KOPT-K1 (cell line): ENCODE measurements around the gene ACTR1B.
"Not testable (repeated sequence)": the region's sequence is repeated elsewhere in the genome, so short reads cannot be mapped to it uniquely, and the experiment has no call there.

ENCODE experiments used
- H3K27ac ChIP-seq: fragments of 200-600 bp; sonication (generic); 2 replicates; pipeline ENCODE4 v1.5.1; 2016; ENCODE audit warnings: antibody characterized with exemption, mild to moderate bottlenecking, low read depth, low read length; ENCODE audit not compliant: poor library complexity, severe bottlenecking
- H3K36me3 ChIP-seq: fragments of 200-600 bp; sonication (generic); 2 replicates; pipeline ENCODE4 v1.5.1; 2017; ENCODE audit warnings: antibody characterized with exemption, mild to moderate bottlenecking, low read length, moderate library complexity; ENCODE audit not compliant: insufficient read depth
- H3K9me3 ChIP-seq: fragments of 200-600 bp; sonication (generic); 2 replicates; pipeline ENCODE4 v1.5.1; 2017; ENCODE audit warnings: antibody characterized with exemption, low read length, mild to moderate bottlenecking; ENCODE audit not compliant: insufficient read depth, poor library complexity, severe bottlenecking

Gene ACTR1B

GRCh38 chr2:97672606-97673140, 8.8 kb upstream of the ACTR1B start:
- not testable (repeated sequence) for H3K27ac ChIP-seq, H3K36me3 ChIP-seq, H3K9me3 ChIP-seq

GRCh38 chr2:97671526-97671925, 7.7 kb upstream of the ACTR1B start:
- Histone ChIP-seq H3K9me3 (no peaks in the 10 kb centered on the region), H3K27ac (no peak overlapping the region), H3K36me3 (no peaks in the 10 kb centered on the region)

- H3K36me3 ChIP-seq, result no peaks in the 10 kb centered on the region
- no peak overlapping the region for H3K27ac ChIP-seq
- H3K9me3 ChIP-seq, result no peaks in the 10 kb centered on the region
These were observed 6.6 kb upstream of the ACTR1B start for GRCh38 chr2:97670471-97670870.

- Histone ChIP-seq H3K27ac (no peak within 1 kb of the TSS), H3K36me3 (no peaks in the 10 kb centered on the region), H3K9me3 (no peaks in the 10 kb centered on the region)
These were observed 5.6 kb upstream of the ACTR1B start, which contains the start of gene C2orf92 for GRCh38 chr2:97669448-97669847. Gene C2orf92, plus strand, starts transcription at chr2:97669713. Its CDS starts 76 bp downstream, at chr2:97669789.

GRCh38 chr2:97664636-97664970, 759 bp upstream of the ACTR1B start:
- Histone ChIP-seq H3K27ac (peak overlapping the region; percentile 67), H3K9me3 (no peaks in the 10 kb centered on the region), H3K36me3 (peaks cover 23% of the 10 kb centered on the region)

- Histone ChIP-seq H3K27ac (peak overlapping the region; percentile 67), H3K9me3 (no peaks in the 10 kb centered on the region), H3K36me3 (peaks cover 33% of the 10 kb centered on the region)
These were observed 250 bp downstream of the ACTR1B start for GRCh38 chr2:97663626-97663961.

- Histone ChIP-seq H3K27ac (peak overlapping the region; percentile 67), H3K9me3 (no peaks in the 10 kb centered on the region), H3K36me3 (peaks cover 39% of the 10 kb centered on the region)
These were observed 784 bp downstream of the ACTR1B start for GRCh38 chr2:97662895-97663625.

- Histone ChIP-seq H3K36me3 (peaks cover 45% of the 10 kb centered on the region), H3K9me3 (no peaks in the 10 kb centered on the region), H3K27ac (peak overlapping the region; percentile 67)
These were observed 1.4 kb downstream of the ACTR1B start for GRCh38 chr2:97662386-97662894.

GRCh38 chr2:97661927-97662326, 1.9 kb downstream of the ACTR1B start:
- H3K36me3 ChIP-seq, result peaks cover 50% of the 10 kb centered on the region
- H3K9me3 ChIP-seq, result no peaks in the 10 kb centered on the region
- peak overlapping the region; percentile 67 for H3K27ac ChIP-seq

- H3K27ac ChIP-seq, result no peak overlapping the region
- peaks cover 61% of the 10 kb centered on the region for H3K36me3 ChIP-seq
- H3K9me3 ChIP-seq, result no peaks in the 10 kb centered on the region
These were observed 3.0 kb downstream of the ACTR1B start for GRCh38 chr2:97660775-97661389.

GRCh38 chr2:97660044-97660774, 3.6 kb downstream of the ACTR1B start:
- no peak overlapping the region for H3K27ac ChIP-seq
- peaks cover 67% of the 10 kb centered on the region for H3K36me3 ChIP-seq
- no peaks in the 10 kb centered on the region for H3K9me3 ChIP-seq

- no peak overlapping the region for H3K27ac ChIP-seq
- H3K9me3 ChIP-seq, result peaks cover under 1% of the 10 kb centered on the region
- H3K36me3 ChIP-seq, result peaks cover 75% of the 10 kb centered on the region
These were observed 4.4 kb downstream of the ACTR1B start for GRCh38 chr2:97659256-97660043.

- H3K9me3 ChIP-seq, result peaks cover 5% of the 10 kb centered on the region
- peaks cover 82% of the 10 kb centered on the region for H3K36me3 ChIP-seq
- H3K27ac ChIP-seq, result no peak overlapping the region
These were observed 5.1 kb downstream of the ACTR1B start for GRCh38 chr2:97658691-97659157.

- Histone ChIP-seq H3K9me3 (peaks cover 5% of the 10 kb centered on the region), H3K36me3 (peaks cover 85% of the 10 kb centered on the region), H3K27ac (no peak overlapping the region)
These were observed 5.7 kb downstream of the ACTR1B start for GRCh38 chr2:97657986-97658690.
